ENCODE results near the gene CCNQ.

- no peak for TF ChIP-seq CTCF (IDR thresholded peaks at IDR 0.05)
- TF ChIP-seq POLR2A (IDR thresholded peaks at IDR 0.05): no peak
These were observed 4.3 kb upstream of the CCNQ start for GRCh38 chrX:153603131-153603656.
